Mesothelial cell of epicardium (in vitro differentiated cells): Measurements from ENCODE around the gene CHD6. TPM values are rescaled to one million over a fixed set of nuclear protein-coding genes. Genes with fewer than 3 reads are reported as not detected.
A peak's percentile ranks its signal among the peaks of the same experiment; 100 is the strongest.

ENCODE experiments used
- DNase-seq, 2 experiments: peaks; one replicate each; pipeline ENCODE4 v3.0.0; 2021; ENCODE audit warnings: low spot score in 2 of 2; ENCODE audit not compliant: unreplicated experiment in 2 of 2
- H3K27ac Mint-ChIP-seq: 2 replicates; pipeline ENCODE4 v1.8.0; 2021; ENCODE audit warnings: mixed read lengths
- H3K27me3 Mint-ChIP-seq: 2 replicates; pipeline ENCODE4 v1.8.0; 2021; ENCODE audit warnings: low read depth, mixed read lengths
- H3K36me3 Mint-ChIP-seq: 2 replicates; pipeline ENCODE4 v1.8.0; 2021; ENCODE audit warnings: mixed read lengths
- H3K4me1 Mint-ChIP-seq: 2 replicates; pipeline ENCODE4 v1.8.0; 2021; ENCODE audit warnings: mixed read lengths
- H3K4me3 Mint-ChIP-seq: 2 replicates; pipeline ENCODE4 v1.8.0; 2021; ENCODE audit warnings: mild to moderate bottlenecking, moderate library complexity, mixed read lengths
- H3K9me3 Mint-ChIP-seq: 2 replicates; pipeline ENCODE4 v1.8.0; 2021; ENCODE audit warnings: mixed read lengths
- total RNA-seq: library from RNA; stranded (reverse); gene quantifications from 3 replicates; pipeline ENCODE4 v1.2.1, GENCODE V29; 2021
- TF ChIP-seq, protein P1 (sequence below): fragments of 200-600 bp; sonication (generic); IDR thresholded peaks from one replicate; pipeline ENCODE4 v1.5.0; 2021; ENCODE audit warnings: antibody characterized with exemption; ENCODE audit not compliant: unreplicated experiment

The CHD6 gene
- total RNA-seq, 1 donor from 2014 or later = 107 TPM

GRCh38 chr20:41510224-41510623 is 108.0 kb downstream of the CHD6 start:
- Mint-ChIP-seq H3K27me3 (no peaks in the 10 kb centered on the region), H3K9me3 (peaks cover 10% of the 10 kb centered on the region), H3K27ac (no peak overlapping the region), H3K4me3 (no peak overlapping the region), H3K36me3 (peaks cover 35% of the 10 kb centered on the region), H3K4me1 (peaks cover 21% of the 10 kb centered on the region)
- no peak for DNase-seq
- TF ChIP-seq, protein P1, sequence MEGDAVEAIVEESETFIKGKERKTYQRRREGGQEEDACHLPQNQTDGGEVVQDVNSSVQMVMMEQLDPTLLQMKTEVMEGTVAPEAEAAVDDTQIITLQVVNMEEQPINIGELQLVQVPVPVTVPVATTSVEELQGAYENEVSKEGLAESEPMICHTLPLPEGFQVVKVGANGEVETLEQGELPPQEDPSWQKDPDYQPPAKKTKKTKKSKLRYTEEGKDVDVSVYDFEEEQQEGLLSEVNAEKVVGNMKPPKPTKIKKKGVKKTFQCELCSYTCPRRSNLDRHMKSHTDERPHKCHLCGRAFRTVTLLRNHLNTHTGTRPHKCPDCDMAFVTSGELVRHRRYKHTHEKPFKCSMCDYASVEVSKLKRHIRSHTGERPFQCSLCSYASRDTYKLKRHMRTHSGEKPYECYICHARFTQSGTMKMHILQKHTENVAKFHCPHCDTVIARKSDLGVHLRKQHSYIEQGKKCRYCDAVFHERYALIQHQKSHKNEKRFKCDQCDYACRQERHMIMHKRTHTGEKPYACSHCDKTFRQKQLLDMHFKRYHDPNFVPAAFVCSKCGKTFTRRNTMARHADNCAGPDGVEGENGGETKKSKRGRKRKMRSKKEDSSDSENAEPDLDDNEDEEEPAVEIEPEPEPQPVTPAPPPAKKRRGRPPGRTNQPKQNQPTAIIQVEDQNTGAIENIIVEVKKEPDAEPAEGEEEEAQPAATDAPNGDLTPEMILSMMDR = no peak

DNA sequence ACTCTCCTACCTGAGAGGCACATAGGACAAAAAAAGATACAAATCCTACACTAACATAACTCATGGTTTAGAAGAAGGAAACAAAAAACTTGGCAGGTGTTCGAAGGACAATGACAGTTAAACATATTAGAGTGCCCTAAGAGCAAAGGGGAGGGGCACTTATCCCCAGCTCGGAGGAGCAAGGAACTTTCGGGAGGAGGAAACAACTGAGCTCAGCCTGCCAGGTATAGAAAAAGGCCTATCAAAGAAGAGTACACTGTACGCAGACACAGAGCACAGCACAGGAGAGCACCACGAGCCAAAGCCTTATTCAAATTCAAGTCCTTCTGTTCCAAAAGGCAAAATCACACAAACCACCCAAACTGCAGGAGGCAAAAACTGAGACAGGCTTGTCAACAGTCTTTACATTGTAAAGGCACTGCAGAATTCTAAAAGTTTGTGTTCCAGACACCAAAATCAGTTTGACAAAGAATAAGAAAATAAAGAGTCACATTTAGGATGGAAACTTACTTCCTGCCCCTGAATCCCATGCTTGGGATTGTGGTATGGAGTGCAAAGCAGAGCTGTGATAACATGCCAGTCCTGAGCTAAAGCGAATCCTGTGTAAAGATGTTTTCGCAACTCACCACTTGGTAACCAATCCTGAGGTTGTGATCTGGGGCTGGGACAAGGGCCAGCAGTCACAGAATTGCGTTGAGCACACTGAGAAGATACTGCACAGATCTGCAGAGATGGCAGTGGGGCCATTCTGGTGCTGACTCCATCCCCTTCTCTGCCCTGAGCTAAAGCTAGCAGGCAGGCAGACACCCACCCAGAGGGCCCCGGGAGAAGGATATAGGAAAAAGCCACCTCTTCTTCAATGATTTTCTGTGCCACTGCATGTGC is 108.6 kb downstream of the CHD6 start:
- no peak for DNase-seq
- H3K27ac Mint-ChIP-seq = peak overlapping the region; percentile 70
- H3K36me3 Mint-ChIP-seq = peaks cover 38% of the 10 kb centered on the region

GRCh38 chr20:41508335-41508734 is 109.8 kb downstream of the CHD6 start:
- Mint-ChIP-seq H3K4me1 (peaks cover 21% of the 10 kb centered on the region), H3K9me3 (peaks cover 15% of the 10 kb centered on the region), H3K27me3 (no peaks in the 10 kb centered on the region), H3K4me3 (no peak overlapping the region), H3K27ac (peak overlapping the region; percentile 4), H3K36me3 (peaks cover 38% of the 10 kb centered on the region)
- DNase-seq = no peak
- TF ChIP-seq, protein P1 = no peak

More for the DNA sequence above, 108.6 kb downstream of the CHD6 start:
- H3K9me3 Mint-ChIP-seq = peaks cover 10% of the 10 kb centered on the region
- no peak overlapping the region for H3K4me3 Mint-ChIP-seq
- no peaks in the 10 kb centered on the region for H3K27me3 Mint-ChIP-seq
- H3K4me1 Mint-ChIP-seq = peaks cover 21% of the 10 kb centered on the region
- TF ChIP-seq, protein P1 = no peak

DNA sequence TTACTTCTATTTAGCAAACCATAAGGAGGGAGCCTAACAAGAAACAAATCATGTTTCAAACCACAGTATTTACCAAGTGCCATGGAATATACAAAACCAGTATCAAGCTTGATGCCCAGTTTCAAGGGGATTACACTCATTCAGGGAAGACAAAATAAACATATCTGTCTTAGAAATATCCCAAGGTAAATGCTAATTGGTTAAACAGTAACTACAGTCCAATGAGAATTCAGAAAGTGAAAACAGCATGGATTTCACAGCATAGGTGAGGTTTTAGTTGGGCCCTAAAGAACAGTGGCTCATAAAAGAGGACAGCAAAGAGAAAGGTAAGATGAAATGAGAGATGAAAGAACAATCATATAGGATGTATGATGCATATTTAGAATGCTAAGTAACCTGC is 110.3 kb downstream of the CHD6 start:
- Mint-ChIP-seq H3K4me1 (peaks cover 21% of the 10 kb centered on the region), H3K27ac (peak overlapping the region; percentile 4), H3K27me3 (no peaks in the 10 kb centered on the region), H3K9me3 (peaks cover 15% of the 10 kb centered on the region), H3K36me3 (peaks cover 36% of the 10 kb centered on the region), H3K4me3 (no peak overlapping the region)
- TF ChIP-seq, protein P1 = no peak
- no peak for DNase-seq

- H3K27ac Mint-ChIP-seq = no peak overlapping the region
- H3K27me3 Mint-ChIP-seq = no peaks in the 10 kb centered on the region
- H3K36me3 Mint-ChIP-seq = peaks cover 32% of the 10 kb centered on the region
- TF ChIP-seq, protein P1 = no peak
- no peak overlapping the region for H3K4me3 Mint-ChIP-seq
- H3K9me3 Mint-ChIP-seq = peaks cover 15% of the 10 kb centered on the region
- DNase-seq = no peak
- H3K4me1 Mint-ChIP-seq = peaks cover 21% of the 10 kb centered on the region
Measured at GRCh38 chr20:41507436-41507835, 110.7 kb downstream of the CHD6 start.
